NCI-H1417 treated with DMSO at 0.1 percent for 48 hours (cell line): ENCODE results near the gene ZNF219.
A peak's percentile ranks its signal among the peaks of the same experiment; 100 is the strongest.

Source experiments
- DNase-seq: peaks from one replicate; lab custom pipeline; 2025; lab: John Stamatoyannopoulos, UW

Gene ZNF219

GRCh38 chr14:21101802-21102413 lies 3.5 kb upstream of the ZNF219 start:
- DNase-seq = no peak

- no peak for DNase-seq
Observed at GRCh38 chr14:21100931-21101330, 2.5 kb upstream of the ZNF219 start, which contains the start of gene TMEM253. TMEM253 (plus strand) TSS chr14:21101066; CDS start chr14:21101344, 278 bp downstream.

- DNase-seq = no peak
Observed at GRCh38 chr14:21099596-21099985, 1.1 kb upstream of the ZNF219 start.

- DNase-seq = no peak
Observed at GRCh38 chr14:21098892-21099595, 589 bp upstream of the ZNF219 start.

- no peak for DNase-seq
Observed at GRCh38 chr14:21097636-21098075, 799 bp downstream of the ZNF219 start.

- DNase-seq = no peak
Observed at GRCh38 chr14:21096978-21097635, 1.3 kb downstream of the ZNF219 start.

GRCh38 chr14:21096438-21096837 lies 2.0 kb downstream of the ZNF219 start:
- DNase-seq = no peak

GRCh38 chr14:21095430-21096205 lies 2.8 kb downstream of the ZNF219 start:
- no peak for DNase-seq

GRCh38 chr14:21093769-21094681 lies 4.4 kb downstream of the ZNF219 start:
- peak; percentile 46 for DNase-seq

GRCh38 chr14:21093018-21093417 lies 5.4 kb downstream of the ZNF219 start:
- DNase-seq = no peak

GRCh38 chr14:21092273-21093011 lies 6.0 kb downstream of the ZNF219 start:
- no peak for DNase-seq

- DNase-seq = no peak
Observed at GRCh38 chr14:21091821-21092272, 6.6 kb downstream of the ZNF219 start.

- DNase-seq = no peak
Observed at GRCh38 chr14:21090940-21091663, 7.4 kb downstream of the ZNF219 start.

- DNase-seq = no peak
Observed at GRCh38 chr14:21090194-21090939, 8.1 kb downstream of the ZNF219 start.

- no peak for DNase-seq
Observed at GRCh38 chr14:21089877-21090193, 8.6 kb downstream of the ZNF219 start.

- DNase-seq = no peak
Observed at GRCh38 chr14:21089271-21089670, 9.2 kb downstream of the ZNF219 start.

GRCh38 chr14:21088687-21089086 lies 9.8 kb downstream of the ZNF219 start:
- no peak for DNase-seq

- DNase-seq = peak; percentile 74
Observed at GRCh38 chr14:21087294-21088091, 11.0 kb downstream of the ZNF219 start.
